HUDEP-2 (cell line): ENCODE results near the gene KIF26B.
"Not testable (repeated sequence)": the region's sequence is repeated elsewhere in the genome, so short reads cannot be mapped to it uniquely, and the experiment has no call there.

Experiments used
- DNase-seq, 76 experiments: peaks; one replicate each; lab custom pipeline; 2025; ENCODE audit not compliant: unreplicated experiment in 76 of 76; lab: John Stamatoyannopoulos, UW

The KIF26B gene

DNA sequence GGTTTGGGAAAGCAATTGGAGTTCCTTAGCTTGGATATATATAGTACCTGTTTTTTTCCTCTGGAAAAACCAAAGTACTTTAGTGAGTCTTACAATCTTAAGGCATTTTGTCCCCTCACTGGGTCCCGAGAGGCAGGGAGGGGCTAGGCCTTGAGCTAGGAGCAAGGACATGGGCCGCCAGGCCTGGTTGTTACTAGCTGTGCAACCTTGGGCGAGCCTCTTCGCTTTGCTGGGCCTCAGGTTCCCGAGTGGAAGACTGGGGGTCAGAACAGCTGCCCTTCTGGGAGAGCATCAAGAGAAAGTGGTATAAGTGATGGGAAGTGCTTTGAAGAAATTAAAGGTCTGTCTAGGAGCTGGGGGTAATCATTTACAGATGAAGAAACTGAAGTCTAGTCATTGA lies 553.2 kb downstream of the KIF26B start:
- no peak for DNase-seq

- DNase-seq, result no peak
Observed at GRCh38 chr1:245710961-245711903, 556.4 kb downstream of the KIF26B start.

- not testable (repeated sequence) for DNase-seq
Observed at GRCh38 chr1:245714027-245714426, 559.2 kb downstream of the KIF26B start.

DNA sequence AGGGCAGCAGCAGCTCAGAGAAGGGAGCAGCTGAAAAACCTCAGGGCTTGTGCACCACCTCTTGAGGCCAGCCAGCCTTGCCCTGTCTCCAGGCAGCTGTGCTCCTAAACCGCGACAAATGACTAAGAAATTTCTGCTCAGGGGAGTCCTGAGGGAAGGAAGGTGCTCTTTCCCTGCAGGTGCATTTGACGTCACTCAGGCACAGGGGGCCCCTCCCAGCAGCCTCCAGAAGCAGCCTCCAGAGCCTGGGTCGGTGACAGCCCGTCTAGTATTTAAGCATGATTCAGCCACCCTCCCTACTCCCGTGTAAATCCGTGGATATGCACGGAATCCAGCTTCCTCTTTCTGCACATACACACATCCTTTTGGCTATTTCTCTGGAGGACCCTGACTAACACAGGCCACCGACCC lies 560.5 kb downstream of the KIF26B start:
- DNase-seq, result no peak

- DNase-seq, result no peak
Observed at GRCh38 chr1:245715970-245716369, 561.2 kb downstream of the KIF26B start.

DNA sequence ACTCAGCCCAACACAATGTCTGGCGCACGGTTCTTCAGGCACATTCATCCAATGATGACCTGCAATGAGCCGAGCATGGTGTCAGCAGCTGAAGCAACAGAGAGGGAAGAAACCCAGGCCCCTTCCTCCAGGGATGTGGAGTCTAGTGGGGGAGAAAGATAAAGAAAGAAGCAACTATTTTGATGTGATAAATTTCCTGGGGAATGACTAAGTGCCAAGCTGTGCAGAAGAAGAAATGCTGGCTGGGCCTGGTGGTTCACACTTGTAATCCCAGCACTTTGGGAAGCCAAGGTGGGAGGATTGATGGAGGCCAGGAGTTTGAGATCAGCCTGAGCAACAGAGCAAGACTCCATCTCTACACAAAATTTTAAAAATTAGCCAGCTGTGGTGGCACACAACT lies 561.8 kb downstream of the KIF26B start:
- DNase-seq, result no peak

GRCh38 chr1:245717611-245718010 lies 562.8 kb downstream of the KIF26B start:
- no peak for DNase-seq

GRCh38 chr1:245718123-245718522 lies 563.3 kb downstream of the KIF26B start:
- no peak for DNase-seq

GRCh38 chr1:245718951-245719350 lies 564.2 kb downstream of the KIF26B start:
- DNase-seq, result no peak

DNA sequence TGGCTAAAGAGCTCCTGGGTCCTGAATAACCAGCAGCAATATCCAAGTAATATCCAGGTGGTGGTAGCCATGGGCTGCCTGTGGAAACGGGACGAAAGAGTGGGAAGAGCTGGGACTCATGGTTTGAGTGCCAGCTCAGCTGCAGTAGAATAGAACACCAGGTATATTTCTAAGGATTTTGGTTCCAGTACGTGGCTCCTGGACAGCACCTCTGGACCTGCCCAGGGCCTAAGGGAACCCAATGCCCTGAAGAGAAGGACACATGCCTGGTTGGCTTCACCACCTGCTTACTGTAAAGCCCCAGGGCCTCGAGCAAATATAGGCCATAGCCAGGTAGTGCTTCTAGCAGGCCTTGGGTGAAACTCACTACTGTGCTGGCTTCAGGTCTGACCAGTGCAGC lies 566.7 kb downstream of the KIF26B start:
- DNase-seq, result no peak

GRCh38 chr1:245728035-245728434 lies 573.2 kb downstream of the KIF26B start:
- not testable (repeated sequence) for DNase-seq

- no peak for DNase-seq
Observed at GRCh38 chr1:245730801-245731200, 576.0 kb downstream of the KIF26B start.

GRCh38 chr1:245740336-245740735 lies 585.6 kb downstream of the KIF26B start:
- not testable (repeated sequence) for DNase-seq

GRCh38 chr1:245742896-245743295 lies 588.1 kb downstream of the KIF26B start:
- DNase-seq, result no peak

- no peak for DNase-seq
Observed at GRCh38 chr1:245748240-245748639, 593.5 kb downstream of the KIF26B start.

DNA sequence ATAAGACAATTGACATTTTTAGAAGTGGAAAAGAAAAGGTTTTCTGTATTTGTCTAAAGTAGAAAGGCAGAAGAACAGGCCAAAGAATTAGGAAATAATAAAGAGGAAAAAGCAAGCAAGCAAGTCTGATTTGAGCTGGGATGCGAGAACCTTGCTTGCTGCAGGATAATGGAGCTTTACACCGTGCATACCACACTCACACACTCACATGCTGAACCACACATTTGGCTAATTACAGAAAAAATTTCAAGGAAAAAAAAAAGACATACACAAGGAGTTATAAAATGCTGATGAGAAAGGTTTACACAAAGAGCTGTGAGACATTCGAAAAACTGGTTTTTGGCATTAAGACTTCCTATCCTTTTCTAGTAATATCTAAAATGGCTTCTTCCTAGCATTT lies 593.9 kb downstream of the KIF26B start:
- no peak for DNase-seq

GRCh38 chr1:245749053-245749452 lies 594.3 kb downstream of the KIF26B start:
- DNase-seq, result no peak

DNA sequence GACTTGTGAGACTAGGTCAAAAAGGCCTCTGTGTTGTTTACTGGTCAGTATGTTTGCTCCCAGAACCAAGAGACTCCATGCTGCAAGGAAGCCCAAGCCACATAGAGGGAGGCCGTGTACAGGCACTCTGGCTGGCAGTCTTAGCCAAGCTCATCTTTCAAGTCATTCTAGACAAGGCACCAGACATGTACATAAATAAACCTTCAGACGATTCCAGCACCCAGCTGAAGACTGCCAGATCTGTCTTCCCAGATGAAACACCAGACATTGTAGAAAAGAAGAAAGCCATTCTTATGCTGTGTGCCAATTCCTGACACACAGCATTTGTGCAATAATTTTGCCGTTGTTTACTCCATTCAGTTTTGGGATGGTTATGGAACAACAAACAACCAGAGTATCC lies 595.5 kb downstream of the KIF26B start:
- DNase-seq, result no peak

DNA sequence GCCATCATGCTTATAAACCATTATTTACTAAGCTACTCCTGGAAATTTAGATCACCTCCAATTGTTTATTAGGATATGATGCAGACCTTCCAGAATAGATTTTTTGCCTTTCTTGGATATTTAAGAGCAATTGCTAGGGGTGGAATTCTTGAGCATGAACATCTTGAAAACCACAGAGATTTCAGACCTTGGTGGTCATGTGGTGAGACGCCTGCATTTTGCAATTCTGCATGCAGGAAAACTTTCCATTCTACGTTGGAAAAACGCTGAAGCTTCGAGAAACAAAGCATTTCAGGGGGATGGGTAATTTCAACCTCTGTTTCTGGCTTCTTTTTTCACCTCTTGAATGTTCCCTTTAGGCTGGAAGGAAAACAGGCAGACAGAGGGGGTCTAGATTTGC lies 596.3 kb downstream of the KIF26B start:
- DNase-seq, result no peak

DNA sequence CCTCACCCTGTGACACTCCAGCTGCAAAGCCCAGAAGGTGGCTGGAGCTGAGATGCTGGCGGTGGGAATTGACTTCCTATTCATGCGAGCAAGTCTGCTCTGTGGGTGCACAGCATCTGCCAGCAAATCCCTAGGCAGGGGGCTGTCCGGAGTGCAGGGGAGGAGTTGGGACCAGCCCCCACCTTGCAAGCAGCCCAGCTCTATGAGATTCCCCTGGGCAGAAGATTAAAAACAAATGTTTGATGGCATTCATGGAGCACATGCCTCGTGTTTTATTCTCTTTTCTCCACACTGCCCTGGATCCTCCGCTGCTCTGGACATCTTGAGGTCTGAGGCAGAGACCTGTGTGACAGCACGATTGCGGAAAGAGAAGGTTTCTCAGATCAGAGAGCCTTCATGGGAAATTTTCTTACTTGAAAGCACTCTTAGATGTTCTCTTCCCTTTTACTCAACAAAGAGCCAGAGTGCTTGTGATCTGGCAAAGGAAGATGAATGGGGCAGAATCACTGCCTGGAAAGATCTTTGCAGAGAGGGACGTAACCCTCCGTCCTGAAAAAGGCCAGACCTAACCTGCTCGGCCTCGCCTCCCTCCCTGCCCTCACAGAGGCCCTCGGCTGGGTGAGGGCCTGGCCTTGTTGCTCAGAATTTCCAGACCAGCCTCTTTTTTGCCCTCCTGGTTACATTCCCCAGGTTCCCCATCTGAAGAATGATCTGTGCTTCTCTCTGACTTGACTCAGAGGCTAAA lies 597.1 kb downstream of the KIF26B start:
- no peak for DNase-seq

- DNase-seq, result no peak
Observed at GRCh38 chr1:245752561-245752960, 597.8 kb downstream of the KIF26B start.

DNA sequence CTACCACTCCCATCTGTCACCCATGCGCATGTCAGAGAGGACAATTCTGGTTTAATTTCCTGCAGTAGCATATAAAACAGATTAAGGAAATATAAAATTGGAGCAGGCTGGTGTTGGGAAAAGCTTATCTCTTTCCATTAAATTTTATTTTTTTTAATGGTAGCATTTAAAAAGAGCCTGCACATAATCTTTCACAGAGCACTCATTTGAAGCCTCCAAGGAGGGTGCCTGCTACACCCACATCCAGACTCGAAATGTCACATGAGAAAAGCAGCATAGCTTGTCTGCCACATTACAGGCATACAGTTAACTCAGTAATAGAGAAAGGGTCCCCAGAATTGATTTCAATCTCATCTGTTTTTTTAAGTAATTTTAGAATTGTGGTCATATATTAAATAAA lies 599.0 kb downstream of the KIF26B start:
- no peak for DNase-seq
